ENCODE data around the gene SLC12A3. TPM values are rescaled to one million over a fixed set of nuclear protein-coding genes. Genes with fewer than 3 reads are reported as not detected.
A peak's percentile ranks its signal among the peaks of the same experiment; 100 is the strongest.

Gene SLC12A3
- total RNA-seq, 2 experiments from 2014 or later, result not detected

GRCh38 chr16:56935201-56935600 lies 70.2 kb downstream of the SLC12A3 start:
- peak overlapping the region; percentile 31 for H3K27ac Mint-ChIP-seq
- POLR2A ChIA-PET, result no interaction called here
- peaks cover 68% of the 10 kb centered on the region for H3K4me1 Mint-ChIP-seq
- no peaks in the 10 kb centered on the region for H3K27me3 Mint-ChIP-seq
- H3K4me3 Mint-ChIP-seq, result peak overlapping the region; percentile 99
- peaks cover 69% of the 10 kb centered on the region for H3K36me3 Mint-ChIP-seq (ENCODE audit: low read depth)
- no peak for DNase-seq
- CTCF ChIA-PET, result interaction anchor here (1.0 kb wide), 1 partner anchor 15 kb away, joined by 4 read pairs; no protein-coding TSS in a partner anchor
- no peaks in the 10 kb centered on the region for H3K9me3 Mint-ChIP-seq

GRCh38 chr16:56936491-56936890 lies 71.5 kb downstream of the SLC12A3 start:
- ChIA-PET POLR2A (interaction anchor here (0.6 kb wide), 1 partner anchor 51 kb away, joined by 3 read pairs; no protein-coding TSS in a partner anchor), CTCF (interaction anchor here (0.9 to 1.7 kb wide), 4 partner anchors 11 to 28 kb away, joined by 3 to 7 read pairs (median 4); no protein-coding TSS in a partner anchor)
- DNase-seq, result no peak
- Mint-ChIP-seq H3K9me3 (no peaks in the 10 kb centered on the region), H3K27ac (peak overlapping the region; percentile 22), H3K4me1 (peaks cover 67% of the 10 kb centered on the region), H3K4me3 (no peak overlapping the region), H3K36me3 (ENCODE audit: low read depth) (peaks cover 75% of the 10 kb centered on the region), H3K27me3 (no peaks in the 10 kb centered on the region)

- Mint-ChIP-seq H3K36me3 (ENCODE audit: low read depth) (peaks cover 79% of the 10 kb centered on the region), H3K4me3 (no peak overlapping the region), H3K9me3 (no peaks in the 10 kb centered on the region), H3K27ac (peak overlapping the region; percentile 42), H3K27me3 (no peaks in the 10 kb centered on the region), H3K4me1 (peaks cover 70% of the 10 kb centered on the region)
- POLR2A ChIA-PET, result interaction anchor here (0.6 kb wide), 1 partner anchor 50 kb away, joined by 3 read pairs; no protein-coding TSS in a partner anchor
- no peak for DNase-seq
- CTCF ChIA-PET, result interaction anchor here (0.6 to 1.7 kb wide), 5 partner anchors 11 to 238 kb away, joined by 3 to 7 read pairs (median 5); no protein-coding TSS in a partner anchor
Measured at GRCh38 chr16:56936950-56937349, 71.9 kb downstream of the SLC12A3 start.

GRCh38 chr16:56938664-56939513 lies 73.9 kb downstream of the SLC12A3 start:
- ChIA-PET CTCF (interaction anchor here (0.6 to 1.4 kb wide), 4 partner anchors 11 to 25 kb away, joined by 3 to 6 read pairs (median 3); no protein-coding TSS in a partner anchor), POLR2A (interaction anchor here (0.6 kb wide), 1 partner anchor 75 kb away, joined by 3 read pairs; no protein-coding TSS in a partner anchor)
- Mint-ChIP-seq H3K4me3 (peak overlapping the region; percentile 49), H3K36me3 (ENCODE audit: low read depth) (peaks cover 83% of the 10 kb centered on the region), H3K4me1 (peaks cover 86% of the 10 kb centered on the region), H3K9me3 (no peaks in the 10 kb centered on the region), H3K27me3 (no peaks in the 10 kb centered on the region), H3K27ac (peak overlapping the region; percentile 85)
- peak; percentile 59 for DNase-seq

- ChIA-PET CTCF (interaction anchor here (0.6 to 1.2 kb wide), 2 partner anchors 18 to 24 kb away, joined by 3 to 5 read pairs; no protein-coding TSS in a partner anchor), POLR2A (interaction anchor here (0.6 kb wide), 1 partner anchor 76 kb away, joined by 3 read pairs; no protein-coding TSS in a partner anchor)
- Mint-ChIP-seq H3K36me3 (ENCODE audit: low read depth) (peaks cover 79% of the 10 kb centered on the region), H3K27me3 (no peaks in the 10 kb centered on the region), H3K4me3 (peak overlapping the region; percentile 49), H3K4me1 (peaks cover 81% of the 10 kb centered on the region), H3K9me3 (no peaks in the 10 kb centered on the region), H3K27ac (peak overlapping the region; percentile 85)
- DNase-seq, result no peak
Measured at GRCh38 chr16:56939801-56940200, 74.8 kb downstream of the SLC12A3 start.

GRCh38 chr16:56941092-56941491 lies 76.1 kb downstream of the SLC12A3 start:
- peaks cover 73% of the 10 kb centered on the region for H3K4me1 Mint-ChIP-seq

GRCh38 chr16:56941856-56942331 lies 76.9 kb downstream of the SLC12A3 start:
- Mint-ChIP-seq H3K27ac (peak overlapping the region; percentile 4), H3K36me3 (ENCODE audit: low read depth) (peaks cover 67% of the 10 kb centered on the region), H3K9me3 (no peaks in the 10 kb centered on the region), H3K4me3 (no peak overlapping the region), H3K4me1 (peaks cover 68% of the 10 kb centered on the region), H3K27me3 (no peaks in the 10 kb centered on the region)
- POLR2A ChIA-PET, result no interaction called here
- no peak for DNase-seq
- CTCF ChIA-PET, result interaction anchor here (1.0 to 2.0 kb wide), 4 partner anchors 9 to 22 kb away, joined by 3 to 7 read pairs (median 4); no protein-coding TSS in a partner anchor

More at GRCh38 chr16:56941092-56941491, 76.1 kb downstream of the SLC12A3 start:
- no peaks in the 10 kb centered on the region for H3K27me3 Mint-ChIP-seq
- H3K4me3 Mint-ChIP-seq, result no peak overlapping the region
- ChIA-PET POLR2A (no interaction called here), CTCF (interaction anchor here (1.0 to 2.0 kb wide), 4 partner anchors 8 to 23 kb away, joined by 3 to 7 read pairs (median 4); no protein-coding TSS in a partner anchor)
- no peaks in the 10 kb centered on the region for H3K9me3 Mint-ChIP-seq
- no peak for DNase-seq
- no peak overlapping the region for H3K27ac Mint-ChIP-seq
- H3K36me3 Mint-ChIP-seq (ENCODE audit: low read depth), result peaks cover 71% of the 10 kb centered on the region

- Mint-ChIP-seq H3K27ac (no peak overlapping the region), H3K27me3 (no peaks in the 10 kb centered on the region), H3K4me1 (peaks cover 53% of the 10 kb centered on the region), H3K4me3 (no peak overlapping the region), H3K9me3 (no peaks in the 10 kb centered on the region), H3K36me3 (ENCODE audit: low read depth) (peaks cover 55% of the 10 kb centered on the region)
- ChIA-PET CTCF (interaction anchor here (0.9 to 5.6 kb wide), 6 partner anchors 15 to 266 kb away, joined by 3 to 28 read pairs (median 3); no protein-coding TSS in a partner anchor), POLR2A (interaction anchor here (0.6 to 0.9 kb wide), 3 partner anchors 11 to 78 kb away, joined by 3 read pairs; no protein-coding TSS in a partner anchor)
- no peak for DNase-seq
Measured at GRCh38 chr16:56943761-56944375, 78.9 kb downstream of the SLC12A3 start.

GRCh38 chr16:56944954-56945839 lies 80.2 kb downstream of the SLC12A3 start:
- no peak overlapping the region for H3K4me3 Mint-ChIP-seq
- no peaks in the 10 kb centered on the region for H3K9me3 Mint-ChIP-seq
- H3K36me3 Mint-ChIP-seq (ENCODE audit: low read depth), result peaks cover 42% of the 10 kb centered on the region
- no peak for DNase-seq
- CTCF ChIA-PET, result interaction anchor here (1.0 to 5.6 kb wide), 5 partner anchors 11 to 79 kb away, joined by 3 to 28 read pairs (median 4); no protein-coding TSS in a partner anchor
- no peaks in the 10 kb centered on the region for H3K27me3 Mint-ChIP-seq
- peaks cover 39% of the 10 kb centered on the region for H3K4me1 Mint-ChIP-seq
- peak overlapping the region; percentile 25 for H3K27ac Mint-ChIP-seq
- POLR2A ChIA-PET, result interaction anchor here (0.9 to 1.2 kb wide), 2 partner anchors 11 to 14 kb away, joined by 3 read pairs; no protein-coding TSS in a partner anchor

GRCh38 chr16:56945847-56946527 lies 81.0 kb downstream of the SLC12A3 start:
- Mint-ChIP-seq H3K4me3 (no peak overlapping the region), H3K4me1 (peaks cover 41% of the 10 kb centered on the region), H3K27me3 (no peaks in the 10 kb centered on the region), H3K36me3 (ENCODE audit: low read depth) (peaks cover 38% of the 10 kb centered on the region), H3K9me3 (no peaks in the 10 kb centered on the region), H3K27ac (no peak overlapping the region)
- CTCF ChIA-PET, result interaction anchor here (2.3 to 5.6 kb wide), 2 partner anchors 10 to 18 kb away, joined by 9 to 28 read pairs; no protein-coding TSS in a partner anchor
- POLR2A ChIA-PET, result interaction anchor here (1.2 kb wide), 1 partner anchor 14 kb away, joined by 3 read pairs; no protein-coding TSS in a partner anchor
- no peak for DNase-seq

Measured in activated CD4-positive, alpha-beta T cell treated with anti-CD3 and anti-CD28 coated beads, Interleukin-2, amount 10 ng/mL, durations not matched to agents 7 days and 5 days (primary cell).